K562 (cell line): ENCODE results near the gene TMEM95.

Experiments
- HDAC2 ChIP-seq: fragments of 450-650 bp; IDR thresholded peaks from 2 replicates; pipeline ENCODE4 v1.6.1; 2016; ENCODE audit warnings: mild to moderate bottlenecking
- TAF15 ChIP-seq: fragments of 200-400 bp; formaldehyde crosslinking; IDR thresholded peaks from 2 replicates; pipeline ENCODE4 v1.6.1; 2017; ENCODE audit warnings: mild to moderate bottlenecking, low read depth, low read length, moderate library complexity
- ZFP1 ChIP-seq: fragments of 450-650 bp; formaldehyde crosslinking; IDR thresholded peaks from 2 replicates; pipeline ENCODE4 v1.4.0; 2020; ENCODE audit warnings: mild to moderate bottlenecking, mixed read lengths
- TF ChIP-seq, protein P1 (sequence below): fragments of 450-650 bp; IDR thresholded peaks from 2 replicates; pipeline ENCODE4 v1.6.1; 2018; ENCODE audit not compliant: partially characterized antibody
- TF ChIP-seq, protein P2 (sequence below), 3 experiments: IDR thresholded peaks in 2 of 3; conservative IDR thresholded peaks in 1 of 3; 2 replicates each; pipeline ENCODE4 v1.5.1; 2011 to 2012; ENCODE audit warnings: low read length in 3 of 3, mild to moderate bottlenecking in 3 of 3, control low read depth in 2 of 3, improper control_type of control experiment in 1 of 3, inconsistent platforms in 1 of 3, low read depth in 1 of 3, mixed read lengths in 1 of 3, moderate library complexity in 1 of 3; ENCODE audit not compliant: insufficient read depth in 2 of 3

DNA sequence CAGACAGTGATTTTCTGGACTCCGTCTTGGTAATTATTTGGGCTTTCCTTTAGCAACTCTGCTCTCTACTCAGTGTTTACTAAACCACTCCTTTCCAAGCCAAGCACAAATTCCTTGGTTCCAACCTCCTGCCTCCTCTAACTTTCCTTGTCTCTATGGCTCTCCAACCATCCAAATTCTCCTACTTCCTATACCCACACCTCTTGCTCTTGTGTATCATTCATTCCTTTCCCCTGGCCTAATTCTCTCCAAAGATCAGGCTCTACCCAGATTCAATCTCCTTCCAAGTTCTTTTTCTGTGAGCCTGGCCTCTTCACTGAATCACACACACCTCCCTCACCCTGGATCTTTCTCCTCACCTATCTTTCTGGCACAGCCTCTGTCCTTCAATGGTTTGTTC lies 26.9 kb upstream of the TMEM95 start:
- no peak for TF ChIP-seq ZFP1
- TF ChIP-seq, protein P1, sequence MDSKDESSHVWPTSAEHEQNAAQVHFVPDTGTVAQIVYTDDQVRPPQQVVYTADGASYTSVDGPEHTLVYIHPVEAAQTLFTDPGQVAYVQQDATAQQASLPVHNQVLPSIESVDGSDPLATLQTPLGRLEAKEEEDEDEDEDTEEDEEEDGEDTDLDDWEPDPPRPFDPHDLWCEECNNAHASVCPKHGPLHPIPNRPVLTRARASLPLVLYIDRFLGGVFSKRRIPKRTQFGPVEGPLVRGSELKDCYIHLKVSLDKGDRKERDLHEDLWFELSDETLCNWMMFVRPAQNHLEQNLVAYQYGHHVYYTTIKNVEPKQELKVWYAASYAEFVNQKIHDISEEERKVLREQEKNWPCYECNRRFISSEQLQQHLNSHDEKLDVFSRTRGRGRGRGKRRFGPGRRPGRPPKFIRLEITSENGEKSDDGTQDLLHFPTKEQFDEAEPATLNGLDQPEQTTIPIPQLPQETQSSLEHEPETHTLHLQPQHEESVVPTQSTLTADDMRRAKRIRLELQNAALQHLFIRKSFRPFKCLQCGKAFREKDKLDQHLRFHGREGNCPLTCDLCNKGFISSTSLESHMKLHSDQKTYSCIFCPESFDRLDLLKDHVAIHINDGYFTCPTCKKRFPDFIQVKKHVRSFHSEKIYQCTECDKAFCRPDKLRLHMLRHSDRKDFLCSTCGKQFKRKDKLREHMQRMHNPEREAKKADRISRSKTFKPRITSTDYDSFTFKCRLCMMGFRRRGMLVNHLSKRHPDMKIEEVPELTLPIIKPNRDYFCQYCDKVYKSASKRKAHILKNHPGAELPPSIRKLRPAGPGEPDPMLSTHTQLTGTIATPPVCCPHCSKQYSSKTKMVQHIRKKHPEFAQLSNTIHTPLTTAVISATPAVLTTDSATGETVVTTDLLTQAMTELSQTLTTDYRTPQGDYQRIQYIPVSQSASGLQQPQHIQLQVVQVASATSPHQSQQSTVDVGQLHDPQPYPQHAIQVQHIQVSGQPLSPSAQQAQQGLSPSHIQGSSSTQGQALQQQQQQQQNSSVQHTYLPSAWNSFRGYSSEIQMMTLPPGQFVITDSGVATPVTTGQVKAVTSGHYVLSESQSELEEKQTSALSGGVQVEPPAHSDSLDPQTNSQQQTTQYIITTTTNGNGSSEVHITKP: no peak
- no peak for TF ChIP-seq HDAC2
- TF ChIP-seq, protein P2, sequence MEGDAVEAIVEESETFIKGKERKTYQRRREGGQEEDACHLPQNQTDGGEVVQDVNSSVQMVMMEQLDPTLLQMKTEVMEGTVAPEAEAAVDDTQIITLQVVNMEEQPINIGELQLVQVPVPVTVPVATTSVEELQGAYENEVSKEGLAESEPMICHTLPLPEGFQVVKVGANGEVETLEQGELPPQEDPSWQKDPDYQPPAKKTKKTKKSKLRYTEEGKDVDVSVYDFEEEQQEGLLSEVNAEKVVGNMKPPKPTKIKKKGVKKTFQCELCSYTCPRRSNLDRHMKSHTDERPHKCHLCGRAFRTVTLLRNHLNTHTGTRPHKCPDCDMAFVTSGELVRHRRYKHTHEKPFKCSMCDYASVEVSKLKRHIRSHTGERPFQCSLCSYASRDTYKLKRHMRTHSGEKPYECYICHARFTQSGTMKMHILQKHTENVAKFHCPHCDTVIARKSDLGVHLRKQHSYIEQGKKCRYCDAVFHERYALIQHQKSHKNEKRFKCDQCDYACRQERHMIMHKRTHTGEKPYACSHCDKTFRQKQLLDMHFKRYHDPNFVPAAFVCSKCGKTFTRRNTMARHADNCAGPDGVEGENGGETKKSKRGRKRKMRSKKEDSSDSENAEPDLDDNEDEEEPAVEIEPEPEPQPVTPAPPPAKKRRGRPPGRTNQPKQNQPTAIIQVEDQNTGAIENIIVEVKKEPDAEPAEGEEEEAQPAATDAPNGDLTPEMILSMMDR (IDR thresholded peaks at IDR 0.05 in 2 of 3, conservative IDR thresholded peaks at IDR 0.05 in 1 of 3; ENCODE audit: insufficient read depth in 2 of 3, low read depth in 1 of 3, low read length in 3 of 3): no peak
- TF ChIP-seq TAF15: no peak
